A673 (cell line): Measurements from ENCODE around the gene NUP107.

Experiments
- CTCF ChIP-seq: fragments of 300-800, 200-600 bp; sonication (generic); conservative IDR thresholded peaks from 2 replicates; pipeline ENCODE4 v1.5.1; 2017; ENCODE audit warnings: low read depth, mild to moderate bottlenecking, antibody characterized with exemption, low read length, moderate library complexity, mixed read lengths
- EZH2 ChIP-seq: fragments of 200-600 bp; sonication (generic); IDR thresholded peaks from 2 replicates; pipeline ENCODE4 v1.6.1; 2017; ENCODE audit warnings: borderline replicate concordance, low read depth, mild to moderate bottlenecking, mixed read lengths, antibody characterized with exemption, low read length; ENCODE audit not compliant: poor library complexity, severe bottlenecking

GRCh38 chr12:68769941-68770340, 83.2 kb downstream of the NUP107 start:
- no peak for TF ChIP-seq CTCF
- TF ChIP-seq EZH2, result no peak
